ENCODE measurements around the gene OIP5. TPM values are rescaled to one million over a fixed set of nuclear protein-coding genes. Genes with fewer than 3 reads are reported as not detected.

OIP5 gene
- total and polyA plus RNA-seq, 2 of the 4 experiments (the other 2 are of a cell fraction) = 4.1 to 5.5 TPM

GRCh38 chr15:41340189-41340695, 7.9 kb upstream of the OIP5 start:
- no peak overlapping the region for H3K14ac ChIP-seq (replicated peaks; ENCODE audit: low read depth, low read length)
- H2AFZ ChIP-seq (replicated peaks; ENCODE audit: low read length, poor library complexity) = no peak overlapping the region
- H2AK5ac ChIP-seq (ENCODE audit: low read depth, low read length) = no peak overlapping the region
- H3K27me3 ChIP-seq (ENCODE audit: control insufficient read depth, insufficient read depth, low read length) = no peaks in the 10 kb centered on the region
- 0 out of 2 replicates have a peak overlapping the region, but pooled peaks have one; percentile 0 for H3K23ac ChIP-seq (ENCODE audit: low read depth, low read length)
- no peak overlapping the region for H4K5ac ChIP-seq (ENCODE audit: low read depth, low read length)
- in situ Hi-C loops (cut with MboI; ENCODE audit: low sequenced_read_pairs) = no loop called here
- no TSS peak for BruUV-seq (replicated peaks)
- no peak overlapping the region for H3K4me2 ChIP-seq (ENCODE audit: low read depth, low read length)
- H3K36me3 ChIP-seq (ENCODE audit: control insufficient read depth, insufficient read depth, low read length) = no peaks in the 10 kb centered on the region; the same call in 1 of the 2 replicates
- H3K18ac ChIP-seq (ENCODE audit: low read depth, low read length) = no peak overlapping the region
- intact Hi-C loops (cut with micrococcal nuclease) = no loop called here
- dilution Hi-C loops (cut with HindIII; ENCODE audit: low sequenced_read_pairs, unreplicated experiment) = no loop called here
- H4K91ac ChIP-seq (ENCODE audit: insufficient read depth, low read depth, low read length) = no peak overlapping the region
- peaks cover 49 to 66% of the 10 kb centered on the region in 2 experiments for H3K79me1 ChIP-seq (ENCODE audit: low read depth in 1 of 2, low read length in 2 of 2)
- POLR2A ChIA-PET (ENCODE audit: unreplicated experiment) = no interaction called here
- H4K20me1 ChIP-seq (ENCODE audit: insufficient read depth, low read length) = no peaks in the 10 kb centered on the region
- H2BK5ac ChIP-seq (ENCODE audit: low read depth, low read length, poor library complexity, severe bottlenecking) = no peak overlapping the region
- no peak overlapping the region for H3K9ac ChIP-seq (ENCODE audit: low read depth, low read length)
- no peak overlapping the region for H3K4ac ChIP-seq (ENCODE audit: low read depth, low read length)
- WGBS, 2 experiments (ENCODE audit: extremely low coverage in 2 of 2, insufficient read length in 1 of 2) = 100% methylated on average over 4 of the region's 5 CpGs; no CpG with 5 or more reads in 1 of the 2 experiments
- H2BK120ac ChIP-seq (ENCODE audit: low read depth, low read length) = no peak overlapping the region
- no peak overlapping the region for H3K4me3 ChIP-seq (ENCODE audit: insufficient read depth, low read depth, low read length)
- CTCF ChIA-PET = no interaction called here
- no peak overlapping the region for H4K8ac ChIP-seq (ENCODE audit: low read depth in 2 of 2, low read length in 2 of 2)
- H3K9me3 ChIP-seq (ENCODE audit: control insufficient read depth, insufficient read depth, low read length) = no peaks in the 10 kb centered on the region
- H2BK15ac ChIP-seq (ENCODE audit: low read depth, low read length) = no peak overlapping the region
- H3K9me1 ChIP-seq (ENCODE audit: insufficient read depth, low read length) = peaks cover 14% of the 10 kb centered on the region
- DNase-seq (no peak), ATAC-seq (ENCODE audit: low read depth) (no peak)
- H3K56ac ChIP-seq (ENCODE audit: extremely low read depth, insufficient read depth, low read length) = no peak overlapping the region
- no peak overlapping the region for H3K27ac ChIP-seq (ENCODE audit: insufficient read depth, low read length)
- TF ChIP-seq MAFK (IDR thresholded peaks at IDR 0.05; ENCODE audit: low read depth, low read length) = no peak
- TF ChIP-seq CHD1 (IDR thresholded peaks at IDR 0.05; ENCODE audit: low read depth, low read length) = no peak
- TF ChIP-seq USF2 (IDR thresholded peaks at IDR 0.05; ENCODE audit: low read depth, low read length) = no peak
- no peak for TF ChIP-seq CEBPB (IDR thresholded peaks at IDR 0.05; ENCODE audit: low read depth, low read length)
- TF ChIP-seq RAD21 (IDR thresholded peaks at IDR 0.05; ENCODE audit: low read length) = no peak
- no peak for TF ChIP-seq SMC3 (IDR thresholded peaks at IDR 0.05; ENCODE audit: low read depth, low read length)
- TF ChIP-seq MAZ (IDR thresholded peaks at IDR 0.05; ENCODE audit: borderline replicate concordance, low read depth, low read length) = no peak
- TF ChIP-seq CTCF (conservative IDR thresholded peaks at IDR 0.05; ENCODE audit: low read depth, low read length) = no peak
- TF ChIP-seq MXI1 (IDR thresholded peaks at IDR 0.05; ENCODE audit: borderline replicate concordance, low read depth, low read length) = no peak
- no peak for TF ChIP-seq POLR2A (IDR thresholded peaks at IDR 0.05; ENCODE audit: low read depth, low read length)
- TF ChIP-seq BHLHE40 (IDR thresholded peaks at IDR 0.05; ENCODE audit: low read depth, low read length) = no peak
- no peak for TF ChIP-seq FOS (IDR thresholded peaks at IDR 0.05; ENCODE audit: low read depth, low read length)
- no peak for TF ChIP-seq NFE2L2 (IDR thresholded peaks at IDR 0.05; ENCODE audit: low read depth, low read length)
- no peak for TF ChIP-seq RFX5 (IDR thresholded peaks at IDR 0.05; ENCODE audit: low read depth, low read length)
- TF ChIP-seq RCOR1 (IDR thresholded peaks at IDR 0.05; ENCODE audit: insufficient replicate concordance, low read length) = no peak
- no peak for TF ChIP-seq ELK1 (IDR thresholded peaks at IDR 0.05; ENCODE audit: borderline replicate concordance, low read depth, low read length)
- no peak overlapping the region for H2AK9ac ChIP-seq (replicated peaks; ENCODE audit: low read depth, low read length, poor library complexity)
- H2BK20ac ChIP-seq (ENCODE audit: low read depth, low read length) = no peak overlapping the region
- 0 out of 2 replicates have a peak, but pooled peaks cover 2% of the 10 kb centered on the region for H3K4me1 ChIP-seq (ENCODE audit: control insufficient read depth, insufficient read depth, low read length)
